22Rv1 (cell line): Measurements from ENCODE around the gene DEFB110.

Experiments used
- H3K27ac ChIP-seq: fragments of 450-650 bp; 2 replicates; pipeline ENCODE4 v1.5.1; 2017
- ZFX ChIP-seq: fragments of 450-650 bp; IDR thresholded peaks from 2 replicates; pipeline ENCODE4 v1.6.1; 2017; ENCODE audit warnings: antibody characterized with exemption, borderline replicate concordance
- TF ChIP-seq, protein P1 (sequence below): fragments of 450-650 bp; IDR thresholded peaks from 2 replicates; pipeline ENCODE4 v1.5.1; 2017; ENCODE audit warnings: mild to moderate bottlenecking

The DEFB110 gene

DNA sequence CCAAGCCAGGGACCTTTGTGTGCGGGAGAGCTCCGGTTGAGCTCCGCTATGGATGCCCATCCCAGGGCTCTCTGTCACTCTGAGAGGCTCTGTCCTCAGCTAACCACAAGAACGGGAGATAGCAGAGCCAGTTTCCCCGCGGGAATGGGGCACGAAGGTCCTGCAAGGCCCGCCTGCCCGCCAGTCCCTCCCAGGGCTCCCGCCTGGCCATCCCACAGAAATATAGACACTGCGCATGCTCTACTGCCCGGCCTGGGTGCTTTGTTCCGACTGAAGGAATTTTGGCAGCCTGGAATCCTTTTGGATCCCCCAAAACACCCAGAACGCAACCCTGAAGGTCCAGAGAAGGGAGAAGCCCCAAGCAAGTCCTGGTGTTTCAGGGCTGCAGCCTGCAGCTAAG lies 8.6 kb upstream of the DEFB110 start:
- H3K27ac ChIP-seq: no peak overlapping the region
- TF ChIP-seq, protein P1, sequence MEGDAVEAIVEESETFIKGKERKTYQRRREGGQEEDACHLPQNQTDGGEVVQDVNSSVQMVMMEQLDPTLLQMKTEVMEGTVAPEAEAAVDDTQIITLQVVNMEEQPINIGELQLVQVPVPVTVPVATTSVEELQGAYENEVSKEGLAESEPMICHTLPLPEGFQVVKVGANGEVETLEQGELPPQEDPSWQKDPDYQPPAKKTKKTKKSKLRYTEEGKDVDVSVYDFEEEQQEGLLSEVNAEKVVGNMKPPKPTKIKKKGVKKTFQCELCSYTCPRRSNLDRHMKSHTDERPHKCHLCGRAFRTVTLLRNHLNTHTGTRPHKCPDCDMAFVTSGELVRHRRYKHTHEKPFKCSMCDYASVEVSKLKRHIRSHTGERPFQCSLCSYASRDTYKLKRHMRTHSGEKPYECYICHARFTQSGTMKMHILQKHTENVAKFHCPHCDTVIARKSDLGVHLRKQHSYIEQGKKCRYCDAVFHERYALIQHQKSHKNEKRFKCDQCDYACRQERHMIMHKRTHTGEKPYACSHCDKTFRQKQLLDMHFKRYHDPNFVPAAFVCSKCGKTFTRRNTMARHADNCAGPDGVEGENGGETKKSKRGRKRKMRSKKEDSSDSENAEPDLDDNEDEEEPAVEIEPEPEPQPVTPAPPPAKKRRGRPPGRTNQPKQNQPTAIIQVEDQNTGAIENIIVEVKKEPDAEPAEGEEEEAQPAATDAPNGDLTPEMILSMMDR: no peak
- no peak for TF ChIP-seq ZFX

DNA sequence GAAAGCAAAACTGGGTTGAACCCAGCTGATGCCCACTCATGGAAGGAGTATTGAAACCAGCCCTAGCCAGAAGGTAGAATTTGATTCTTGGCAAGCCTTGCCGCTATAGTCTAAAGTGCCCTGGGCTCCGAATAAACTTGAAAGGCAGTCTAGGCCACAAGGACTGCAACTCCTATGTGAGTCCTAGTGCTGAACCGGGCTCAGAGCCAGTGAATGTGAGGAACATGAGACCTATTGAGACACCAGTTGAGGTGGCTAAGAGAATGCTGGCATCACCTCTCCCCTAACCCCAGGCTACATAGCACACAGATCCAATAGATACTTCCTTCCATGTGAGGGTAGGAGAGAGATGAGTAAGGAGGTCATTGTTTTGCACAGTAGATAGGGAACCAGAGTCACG lies 3.5 kb upstream of the DEFB110 start:
- H3K27ac ChIP-seq: no peak overlapping the region
- TF ChIP-seq, protein P1: no peak
- TF ChIP-seq ZFX: no peak

DNA sequence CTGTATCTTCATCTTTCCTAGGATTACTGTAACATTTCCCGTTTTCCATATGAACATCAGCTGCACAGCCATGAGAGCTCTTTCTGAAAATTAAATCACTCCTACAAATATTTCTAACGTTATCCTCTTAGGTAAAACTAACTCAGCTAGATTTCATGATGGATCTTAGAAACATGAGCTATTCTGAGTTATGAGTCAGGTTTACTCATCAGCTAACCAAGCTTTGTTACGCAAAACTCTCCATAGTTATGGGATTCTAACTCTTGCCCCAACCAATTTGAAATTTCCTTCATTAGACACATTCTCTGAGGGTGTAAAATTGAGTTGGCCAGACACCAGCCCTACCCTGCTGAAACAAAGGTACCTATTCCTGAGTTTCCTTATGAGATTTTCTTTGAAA lies 14.0 kb downstream of the DEFB110 start:
- H3K27ac ChIP-seq: no peak overlapping the region
- TF ChIP-seq ZFX: no peak
- TF ChIP-seq, protein P1: no peak

DNA sequence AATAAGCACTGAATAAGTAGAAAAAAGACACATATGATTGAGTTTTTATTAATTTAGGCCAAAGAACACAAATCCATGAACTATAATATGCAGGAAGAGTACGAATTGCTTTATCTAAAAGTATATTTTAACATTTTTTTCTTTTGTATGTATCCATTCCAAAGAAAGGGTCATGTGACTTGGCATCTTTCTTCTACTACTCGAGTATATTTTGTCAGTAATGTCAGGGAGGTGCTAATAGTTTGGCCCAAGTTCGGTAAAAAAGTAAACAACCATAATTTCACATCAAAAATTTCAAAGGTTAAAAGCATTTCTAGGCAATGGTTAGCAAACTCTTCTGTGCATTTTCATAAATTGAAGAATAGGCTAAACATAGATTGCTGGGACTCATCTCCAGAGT lies 18.7 kb downstream of the DEFB110 start:
- TF ChIP-seq, protein P1: no peak
- TF ChIP-seq ZFX: no peak

DNA sequence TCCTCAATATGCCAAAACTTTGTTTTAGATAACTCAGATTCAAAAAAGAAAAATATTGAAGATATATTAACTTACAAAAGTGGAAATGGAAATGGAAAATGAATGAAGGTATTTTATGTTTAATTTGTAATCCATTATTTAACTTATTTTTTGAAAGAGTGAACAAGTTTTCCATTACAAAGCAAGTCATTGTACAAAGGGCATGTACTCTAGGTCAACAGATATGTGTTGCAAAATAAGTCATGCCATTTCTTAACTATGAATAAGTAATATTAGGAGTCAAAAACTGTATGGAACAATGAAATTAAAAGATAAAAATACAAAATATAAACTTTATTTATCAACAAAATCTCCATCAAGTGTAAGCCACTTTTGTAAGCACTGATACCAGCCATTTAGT lies 26.5 kb downstream of the DEFB110 start:
- H3K27ac ChIP-seq: no peak overlapping the region
- TF ChIP-seq ZFX: no peak
- TF ChIP-seq, protein P1: no peak

More for the DNA sequence above, 18.7 kb downstream of the DEFB110 start:
- H3K27ac ChIP-seq: no peak overlapping the region

DNA sequence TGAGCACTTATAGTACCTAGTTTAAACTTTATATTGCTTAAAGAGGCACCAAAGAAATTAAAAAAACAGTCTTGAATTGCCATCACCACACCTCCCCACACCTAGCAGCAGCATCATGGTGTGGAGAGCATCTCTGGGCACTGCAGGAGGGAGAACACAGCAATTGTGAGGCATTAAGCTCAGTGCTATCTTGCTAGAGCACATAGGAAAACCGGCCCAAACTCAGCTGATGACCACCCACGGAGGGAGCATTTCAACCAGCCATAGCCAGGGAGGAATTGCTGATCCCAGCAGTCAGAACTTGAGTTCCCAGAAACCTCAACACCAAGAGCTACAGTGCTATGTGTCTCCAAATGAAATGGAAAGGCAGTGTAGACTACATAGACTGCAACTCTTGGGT lies 32.9 kb downstream of the DEFB110 start:
- H3K27ac ChIP-seq: no peak overlapping the region
- no peak for TF ChIP-seq ZFX
- TF ChIP-seq, protein P1: no peak

DNA sequence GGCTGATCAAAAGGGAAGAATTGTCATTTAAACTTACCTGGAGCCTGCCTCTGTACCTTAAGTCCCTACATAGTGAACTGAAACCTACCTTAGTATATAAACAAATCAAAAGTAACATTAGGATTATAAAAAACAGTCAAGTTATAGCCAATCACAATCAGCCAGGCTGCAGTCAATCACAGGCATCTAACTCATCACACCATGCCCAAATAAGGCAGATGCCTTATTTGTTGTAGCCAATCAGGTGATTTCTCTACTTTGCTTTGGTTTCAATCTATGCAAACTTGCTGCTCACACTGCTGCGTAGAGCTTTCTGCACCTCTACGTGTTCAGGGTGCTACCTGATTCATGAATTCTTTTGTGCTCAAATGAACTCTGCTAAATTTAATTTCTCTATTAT lies 34.0 kb downstream of the DEFB110 start:
- H3K27ac ChIP-seq: no peak overlapping the region
- TF ChIP-seq, protein P1: no peak
- TF ChIP-seq ZFX: no peak
